ENCODE data around the gene ZNF385B.
A peak's percentile ranks its signal among the peaks of the same experiment; 100 is the strongest.

- no peak for TF ChIP-seq JUNB (IDR thresholded peaks at IDR 0.05)
- no peak for TF ChIP-seq NR2F1 (conservative IDR thresholded peaks at IDR 0.05)
- no peak for TF ChIP-seq SIN3A (IDR thresholded peaks at IDR 0.05; ENCODE audit: low read depth, low read length)
- TF ChIP-seq ATF2 (IDR thresholded peaks at IDR 0.05; ENCODE audit: low read length), result no peak
- TF ChIP-seq CEBPB (IDR thresholded peaks at IDR 0.05; ENCODE audit: borderline replicate concordance in 1 of 2, low read depth in 2 of 2, low read length in 2 of 2), result no peak
- TF ChIP-seq CTCF (IDR thresholded peaks at IDR 0.05 in 2 of 3, conservative IDR thresholded peaks at IDR 0.05 in 1 of 3; ENCODE audit: control insufficient read depth in 2 of 3, extremely low read depth in 1 of 3, insufficient read depth in 1 of 3, low read depth in 3 of 3, low read length in 3 of 3), result peak; percentile 63 to 73 (median 71)
- no peak for TF ChIP-seq ZNF687 (IDR thresholded peaks at IDR 0.05)
- TF ChIP-seq MEF2B (IDR thresholded peaks at IDR 0.05; ENCODE audit: partially characterized antibody, poor library complexity, severe bottlenecking), result no peak
- TF ChIP-seq TCF7 (IDR thresholded peaks at IDR 0.05; ENCODE audit: borderline replicate concordance), result no peak
These were observed 450.7 kb downstream of the ZNF385B start for GRCh38 chr2:179410552-179411356.
